Urothelium cell line (cell line): ENCODE measurements around the gene MRPL21.

Experiments used
- DNase-seq: peaks from one replicate; pipeline ENCODE4 v3.0.0; 2011; ENCODE audit warnings: low spot score, mixed read lengths
- FAIRE-seq: peaks from 2 replicates; lab custom pipeline; 2011; peaks lifted over from hg19 to GRCh38; lab: Jason Lieb, UNC

MRPL21 gene

DNA sequence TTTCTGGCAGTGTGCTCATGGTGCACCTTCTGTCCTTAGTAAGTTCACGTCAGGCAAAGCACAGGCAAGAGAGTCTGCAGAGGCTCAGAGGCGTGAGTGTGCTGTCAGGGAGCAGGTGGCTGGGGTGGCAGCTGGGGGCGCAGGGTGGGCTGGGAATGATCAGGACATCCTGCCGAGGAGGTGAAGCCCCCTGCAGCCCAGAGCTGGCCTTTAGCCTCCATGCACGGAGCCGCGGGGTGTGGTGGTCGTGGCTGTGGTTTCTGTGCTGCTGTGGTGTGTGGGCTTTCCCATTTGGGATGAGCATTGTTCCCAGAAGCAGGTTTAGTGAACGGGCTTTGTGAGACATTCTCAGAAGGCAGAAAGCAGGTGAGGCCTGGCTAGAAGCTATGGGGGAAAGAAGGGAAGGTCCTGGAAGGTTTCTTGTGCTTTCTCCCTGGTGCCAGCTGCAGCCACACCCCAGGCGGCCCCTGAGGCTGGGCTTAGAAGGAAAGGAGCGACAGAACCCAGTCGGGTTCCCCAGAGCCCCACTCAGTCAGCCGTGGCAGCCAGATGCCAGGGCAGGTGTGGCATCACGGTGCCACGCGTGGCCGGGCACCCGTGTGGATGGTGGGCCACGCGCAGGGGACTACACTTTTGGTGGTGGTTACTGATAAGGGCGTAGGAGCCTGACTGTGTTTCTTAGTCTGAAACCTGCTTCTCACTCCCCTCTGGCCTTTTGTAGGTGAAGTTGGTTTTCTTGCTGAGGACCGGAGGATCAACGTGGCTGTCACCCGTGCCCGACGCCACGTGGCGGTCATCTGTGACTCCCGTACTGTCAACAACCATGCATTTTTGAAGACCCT, 32.1 kb upstream of the MRPL21 start:
- DNase-seq (no peak), FAIRE-seq (no peak)

- no peak for FAIRE-seq
- no peak for DNase-seq
Measured at GRCh38 chr11:68935066-68935465, 31.4 kb upstream of the MRPL21 start.

DNA sequence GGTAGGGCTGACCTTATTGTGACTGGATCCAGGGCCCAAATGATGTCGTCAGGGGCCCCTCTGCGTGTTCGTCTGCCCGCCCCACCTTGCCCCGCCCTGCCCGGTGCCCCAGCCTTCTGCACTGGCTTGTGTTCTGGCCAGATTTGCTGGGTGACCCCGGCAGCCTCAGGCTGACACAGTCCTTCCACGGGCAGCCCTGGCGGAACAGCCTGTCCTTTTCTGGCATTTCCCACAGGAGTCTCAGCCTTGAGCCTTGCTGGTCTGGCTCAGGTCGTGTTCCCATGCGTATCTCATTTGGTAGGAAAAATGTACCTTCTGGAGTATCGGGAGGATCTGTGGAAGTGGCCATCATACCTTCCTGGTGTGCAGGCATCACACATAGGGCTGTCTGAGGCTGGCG, 31.0 kb upstream of the MRPL21 start:
- DNase-seq (no peak), FAIRE-seq (no peak)

- DNase-seq (no peak), FAIRE-seq (no peak)
Measured at GRCh38 chr11:68934321-68934645, 30.7 kb upstream of the MRPL21 start.

DNA sequence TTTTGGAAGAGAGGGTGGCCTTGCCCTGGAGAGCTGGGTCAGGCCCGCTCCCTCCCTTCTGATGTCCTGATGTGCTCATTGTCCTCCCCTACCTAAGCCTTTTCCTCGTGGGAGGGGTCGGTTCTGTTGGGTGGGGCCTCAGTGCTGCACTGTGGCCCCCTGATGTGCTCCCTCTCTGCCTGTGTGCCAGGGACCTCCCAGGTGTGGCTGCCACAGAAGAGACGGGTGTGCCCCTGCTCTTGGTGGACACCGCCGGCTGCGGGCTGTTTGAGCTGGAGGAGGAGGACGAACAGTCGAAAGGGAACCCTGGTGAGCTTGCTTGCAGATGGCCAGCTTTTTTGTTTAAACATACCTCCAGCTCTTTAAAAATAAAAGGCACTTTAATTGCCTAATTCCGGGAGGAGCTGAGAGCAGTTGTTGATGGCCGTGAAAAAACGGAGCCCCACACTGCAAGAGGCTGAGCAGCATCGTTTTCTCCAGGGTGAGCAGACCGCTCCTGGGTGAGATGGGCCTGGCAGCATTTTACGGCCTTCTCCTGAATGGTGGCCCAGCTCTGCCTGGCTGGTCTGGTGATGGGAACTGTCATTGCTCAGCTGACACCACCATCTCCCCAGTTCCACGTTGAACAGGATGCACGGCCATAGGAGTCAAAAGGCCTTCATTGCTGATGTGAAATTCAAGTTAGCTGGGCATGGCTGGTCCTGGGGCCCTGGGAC, 30.1 kb upstream of the MRPL21 start:
- FAIRE-seq (no peak), DNase-seq (no peak)

- no peak for FAIRE-seq
Measured at GRCh38 chr11:68932933-68933577, 29.4 kb upstream of the MRPL21 start.

DNA sequence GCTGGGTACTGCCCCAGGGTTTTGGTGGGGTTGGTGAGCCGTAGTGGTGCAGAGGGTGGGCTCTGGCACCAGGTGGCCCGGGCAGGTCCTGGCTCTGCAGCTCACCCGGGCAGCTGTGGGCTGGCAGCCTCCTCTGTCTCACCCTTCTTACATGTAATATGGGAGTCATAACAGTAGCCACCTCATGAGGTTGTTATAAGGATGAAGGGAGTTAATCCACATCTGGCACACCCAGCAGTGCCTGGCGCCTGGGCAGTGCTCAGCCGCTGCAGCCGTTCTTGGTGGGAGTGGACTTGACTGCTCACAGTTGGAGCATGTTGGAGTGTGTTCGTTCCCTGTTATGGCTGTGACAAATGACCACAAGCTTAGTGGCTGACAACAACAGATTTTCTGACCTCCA, 28.7 kb upstream of the MRPL21 start:
- no peak for FAIRE-seq
- DNase-seq, result no peak

More at GRCh38 chr11:68932933-68933577, 29.4 kb upstream of the MRPL21 start:
- no peak for DNase-seq

GRCh38 chr11:68931911-68932310, 28.3 kb upstream of the MRPL21 start:
- no peak for DNase-seq
- FAIRE-seq, result no peak

DNA sequence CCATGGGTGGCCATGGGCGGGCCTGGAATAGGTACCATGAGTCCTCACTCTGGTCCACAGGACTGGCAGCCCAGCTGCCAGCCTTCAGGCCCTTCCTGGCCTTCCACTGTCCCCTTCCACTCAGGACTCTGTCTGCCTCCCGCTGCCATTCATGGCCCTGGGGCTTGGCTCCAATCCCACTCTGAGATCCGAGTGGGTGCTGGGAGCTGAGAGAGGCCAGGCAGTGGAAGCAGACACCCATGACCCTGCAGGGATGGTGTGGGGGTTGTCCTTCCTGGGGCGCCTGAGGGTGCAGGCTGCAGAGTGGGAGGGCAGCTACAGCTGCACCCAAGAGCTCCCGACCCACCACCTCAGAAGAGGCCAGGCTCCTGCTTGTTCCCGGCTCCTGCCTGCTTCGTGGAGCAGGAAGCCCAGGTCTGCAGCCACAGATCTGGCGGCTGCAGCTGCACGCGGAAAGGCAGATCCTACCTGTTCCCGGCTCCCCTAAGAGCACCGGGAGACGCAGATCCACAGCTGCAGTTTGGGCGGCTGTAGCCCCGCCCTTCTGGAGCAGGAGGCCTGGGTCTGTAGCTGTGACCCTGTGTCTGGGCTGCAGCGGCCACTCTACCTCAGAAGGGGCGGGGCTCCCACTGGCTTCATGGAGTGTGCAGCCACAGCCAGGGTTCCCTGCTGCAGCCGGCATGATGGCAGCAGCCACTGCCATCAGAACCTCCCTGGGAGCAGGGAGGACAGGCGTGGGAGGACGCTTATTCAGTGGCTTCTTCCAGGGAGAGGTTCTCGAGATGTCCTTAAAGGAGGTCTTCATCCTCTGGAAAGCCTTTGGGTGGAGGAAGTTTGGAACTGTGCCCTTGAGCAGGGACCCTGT, 27.6 kb upstream of the MRPL21 start:
- FAIRE-seq, result no peak

DNA sequence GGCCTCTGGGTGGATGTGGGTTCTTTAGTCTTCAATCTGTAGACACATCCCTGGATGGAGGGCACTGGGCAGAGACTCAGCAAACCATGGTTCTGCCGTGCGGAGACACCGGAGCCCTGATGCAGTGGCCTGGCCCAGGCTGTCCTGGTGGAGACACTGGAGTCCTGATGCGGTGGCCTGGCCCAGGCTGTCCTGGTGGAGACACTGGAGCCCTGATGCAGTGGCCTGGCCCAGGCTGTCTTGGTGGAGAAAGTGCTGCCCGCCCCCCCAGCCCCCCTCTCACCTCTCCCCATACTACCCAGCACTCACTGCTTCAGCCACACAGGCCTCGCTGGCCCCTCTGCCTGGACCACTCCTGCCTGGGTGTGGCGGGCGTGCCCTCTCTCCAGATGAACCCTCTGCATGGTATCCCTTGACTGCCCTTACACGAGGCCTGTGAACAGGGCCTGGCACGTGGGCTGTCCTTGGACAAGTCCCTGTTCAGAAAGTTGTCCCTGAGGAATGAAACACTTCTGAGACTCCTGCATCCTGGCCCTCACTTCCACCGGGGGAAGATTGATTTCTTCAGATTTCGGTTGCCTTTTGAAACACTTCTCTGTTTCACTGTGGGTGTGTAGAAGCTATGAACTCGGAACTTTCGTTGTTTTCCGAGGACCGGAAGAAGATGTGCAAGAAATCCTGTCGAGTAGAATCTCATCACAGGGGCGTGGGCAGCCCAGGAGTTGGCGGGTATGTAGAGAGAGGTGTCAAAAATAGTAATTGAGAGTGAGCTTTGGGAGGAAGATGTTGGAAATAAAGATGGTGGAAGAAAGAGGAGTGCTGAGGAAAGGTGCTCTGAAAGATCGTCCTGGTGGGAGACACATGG, 26.3 kb upstream of the MRPL21 start:
- no peak for FAIRE-seq
- no peak for DNase-seq

More for the DNA sequence above, 27.6 kb upstream of the MRPL21 start:
- no peak for DNase-seq

DNA sequence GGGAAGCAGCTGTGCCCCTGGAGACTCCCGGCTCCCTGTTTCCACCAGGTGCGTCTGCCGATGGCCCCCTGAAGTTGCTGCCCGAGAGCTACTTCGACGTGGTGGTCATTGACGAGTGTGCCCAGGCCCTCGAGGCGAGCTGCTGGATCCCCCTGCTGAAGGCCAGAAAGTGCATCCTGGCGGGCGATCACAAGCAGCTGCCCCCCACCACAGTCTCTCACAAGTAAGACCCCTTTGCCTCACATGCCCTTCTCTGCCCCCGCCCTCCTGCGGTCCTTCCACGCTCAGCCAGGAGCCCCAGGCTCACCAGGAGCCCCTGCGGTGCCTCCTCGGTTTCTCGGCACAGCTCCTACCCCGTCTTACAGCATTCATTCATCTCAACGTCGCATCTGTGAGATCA, 25.5 kb upstream of the MRPL21 start:
- no peak for FAIRE-seq
- DNase-seq, result no peak

GRCh38 chr11:68928136-68928880, 24.7 kb upstream of the MRPL21 start:
- no peak for DNase-seq
- no peak for FAIRE-seq

GRCh38 chr11:68927280-68928135, 23.9 kb upstream of the MRPL21 start:
- no peak for DNase-seq
- no peak for FAIRE-seq

GRCh38 chr11:68925611-68926010, 22.0 kb upstream of the MRPL21 start:
- no peak for DNase-seq
- no peak for FAIRE-seq

DNA sequence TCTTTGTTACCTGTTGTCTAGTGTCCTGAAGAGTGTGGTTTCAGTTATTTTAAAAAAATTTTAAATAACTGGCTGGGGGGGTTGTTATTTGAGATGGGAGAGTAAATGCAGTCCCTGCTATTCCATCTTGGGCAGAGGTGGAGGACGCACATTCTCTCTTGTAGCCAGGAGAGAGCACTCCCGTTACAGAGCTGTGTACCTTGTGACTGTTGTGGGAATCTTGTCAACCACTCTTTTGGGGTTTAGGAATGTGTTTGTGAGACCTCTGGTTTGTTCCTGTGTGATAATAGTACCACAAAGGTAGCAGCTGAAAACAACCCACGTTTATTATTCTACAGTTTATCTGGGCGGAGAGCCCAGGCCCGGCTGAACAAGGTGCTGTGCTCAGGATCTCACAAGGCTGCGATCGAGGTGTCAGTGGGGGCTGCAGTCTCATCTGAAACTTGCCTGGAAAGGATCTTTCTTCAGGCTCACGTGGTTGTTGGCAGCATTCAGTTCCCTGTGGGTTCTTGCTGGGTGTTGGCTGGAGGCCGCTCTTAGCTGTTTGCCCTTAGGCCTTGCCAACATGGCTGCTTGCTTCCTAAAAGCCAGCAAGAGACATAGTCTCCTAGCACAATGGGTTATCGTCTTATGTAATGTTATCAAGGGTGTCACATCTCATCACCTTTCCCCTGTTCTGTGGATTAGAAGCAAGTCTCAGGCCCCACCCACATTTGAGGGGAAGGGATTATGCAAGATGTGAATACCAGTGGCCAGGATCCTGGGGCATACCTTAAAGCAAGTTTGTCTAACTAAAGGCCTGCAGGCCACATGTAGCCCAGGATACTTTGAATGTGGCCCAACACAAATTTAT, 20.7 kb upstream of the MRPL21 start:
- no peak for FAIRE-seq
- DNase-seq, result no peak

DNA sequence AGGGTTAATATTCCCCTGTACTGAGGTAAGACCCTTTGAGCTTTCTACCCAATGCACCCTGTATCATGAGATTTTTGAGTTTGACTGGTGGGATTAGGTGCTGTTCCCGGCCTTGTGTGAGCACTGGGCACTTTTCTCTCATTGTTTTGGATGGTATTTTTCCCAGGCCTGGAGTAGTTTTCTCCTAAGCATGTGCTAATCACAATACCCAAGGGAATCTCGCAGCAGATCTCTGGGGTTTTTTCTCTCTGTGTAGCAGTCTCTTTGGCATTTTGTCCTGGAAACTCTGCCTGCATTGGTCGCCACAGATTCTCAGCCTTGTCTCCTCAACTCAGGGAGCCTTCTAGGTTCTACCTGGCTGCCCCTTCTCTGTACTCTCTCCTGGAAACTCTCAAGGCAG, 20.0 kb upstream of the MRPL21 start:
- FAIRE-seq, result no peak

GRCh38 chr11:68916439-68916838, 12.8 kb upstream of the MRPL21 start:
- FAIRE-seq (no peak), DNase-seq (no peak)

More for the DNA sequence above, 20.0 kb upstream of the MRPL21 start:
- no peak for DNase-seq
